A549 (cell line): ENCODE results near the gene SLC9C2. TPM values are rescaled to one million over a fixed set of nuclear protein-coding genes. Genes with fewer than 3 reads are reported as not detected.
A peak's percentile ranks its signal among the peaks of the same experiment; 100 is the strongest.

Experiments
- ATAC-seq, 2 experiments: fragments of 200-7000 bp in 1 of 2; fragments of >200 bp in 1 of 2; cut with Nextera tagmentation in 1 of 2; cut with Tn5 transposase in 1 of 2; 3 replicates each; pipeline versions ENCODE4 v1.8.0 to v1.9.1; 2018 to 2020; ENCODE audit warnings: mild to moderate bottlenecking in 1 of 2, moderate library complexity in 1 of 2
- CTCF ChIA-PET: fragments of 300-600 bp; sonication (Branson Sonifier 250); formaldehyde crosslinking; extraction: SDS; loops from one replicate; lab custom pipeline; 2021; ENCODE audit warnings: antibody characterized with exemption, inconsistent platforms; lab: Yijun Ruan, JAX
- POLR2A ChIA-PET: fragments of 350-600 bp; formaldehyde crosslinking; extraction: SDS; loops from one replicate; lab custom pipeline; 2021; ENCODE audit warnings: antibody characterized with exemption, inconsistent platforms; lab: Yijun Ruan, JAX
- DNase-seq, 2 experiments: peaks; one replicate each; pipeline versions ENCODE4 v3.0.0 to v3.0.0-alpha.2; 2011 to 2016; ENCODE audit warnings: low read depth in 1 of 2, low spot score in 1 of 2
- FAIRE-seq: peaks from 2 replicates; lab custom pipeline; 2011; peaks lifted over from hg19 to GRCh38; lab: Jason Lieb, UNC
- H3K27ac ChIP-seq, 2 experiments: fragments of >200 bp; sonication (Bioruptor Twin); formaldehyde crosslinking; 3 replicates each; pipeline ENCODE4 v1.5.1; 2016 to 2017
- H3K4me1 ChIP-seq: fragments of >200 bp; sonication (Bioruptor Twin); formaldehyde crosslinking; 3 replicates; pipeline ENCODE4 v1.6.1; 2016
- H3K4me2 ChIP-seq: fragments of >200 bp; sonication (Bioruptor Twin); formaldehyde crosslinking; 3 replicates; pipeline ENCODE4 v1.6.1; 2016
- H3K4me3 ChIP-seq: fragments of >200 bp; sonication (Bioruptor Twin); formaldehyde crosslinking; 3 replicates; pipeline ENCODE4 v1.5.1; 2016
- H3K9me3 ChIP-seq: fragments of >200 bp; sonication (Bioruptor Twin); formaldehyde crosslinking; 3 replicates; pipeline ENCODE4 v1.6.1; 2016
- BHLHE40 ChIP-seq: IDR thresholded peaks from 2 replicates; pipeline ENCODE4 v1.6.1; 2012; ENCODE audit warnings: low read depth, low read length, inconsistent platforms
- CBX2 ChIP-seq: fragments of 200-600 bp; sonication (generic); IDR thresholded peaks from 2 replicates; pipeline ENCODE4 v1.6.1; 2016; ENCODE audit warnings: low read depth, mild to moderate bottlenecking, borderline replicate concordance
- CBX8 ChIP-seq: fragments of 200-600 bp; sonication (generic); IDR thresholded peaks from 2 replicates; pipeline ENCODE4 v1.6.1; 2016
- CEBPB ChIP-seq, 2 experiments: fragments of >200 bp in 1 of 2; sonication (Bioruptor Twin) in 1 of 2; formaldehyde crosslinking in 1 of 2; IDR thresholded peaks; 2 replicates each; pipeline ENCODE4 v1.6.1; 2012 to 2016
- CHD4 ChIP-seq: fragments of 200-600 bp; sonication (generic); IDR thresholded peaks from 2 replicates; pipeline ENCODE4 v1.6.1; 2016; ENCODE audit warnings: antibody characterized with exemption, mild to moderate bottlenecking, borderline replicate concordance
- EHF ChIP-seq: fragments of 250-450 bp; sonication (Bioruptor Pico); IDR thresholded peaks from 2 replicates; pipeline ENCODE4 v1.5.0; 2020; ENCODE audit warnings: mild to moderate bottlenecking
- ESRRA ChIP-seq: fragments of 150-350 bp; IDR thresholded peaks from 2 replicates; pipeline ENCODE4 v1.6.1; 2014; ENCODE audit warnings: mild to moderate bottlenecking, low read length, borderline replicate concordance
- FOSL2 ChIP-seq, 2 experiments: fragments of 450-650 bp in 1 of 2; fragments of >200 bp in 1 of 2; sonication (Bioruptor Twin) in 1 of 2; formaldehyde crosslinking; IDR thresholded peaks; 2 replicates each; pipeline versions ENCODE4 v1.5.0 to v1.6.1; 2016 to 2020; ENCODE audit warnings: mild to moderate bottlenecking in 1 of 2, moderate library complexity in 1 of 2
- HOXA7 ChIP-seq: fragments of 250-450 bp; sonication (Bioruptor Pico); IDR thresholded peaks from 2 replicates; pipeline ENCODE4 v1.5.0; 2020; ENCODE audit warnings: mild to moderate bottlenecking, moderate library complexity
- JUNB ChIP-seq: fragments of >200 bp; sonication (Bioruptor Twin); formaldehyde crosslinking; IDR thresholded peaks from 2 replicates; pipeline ENCODE4 v1.6.1; 2016
- KDM1A ChIP-seq: fragments of 200-600 bp; sonication (generic); IDR thresholded peaks from 2 replicates; pipeline ENCODE4 v1.6.1; 2016; ENCODE audit warnings: low read depth, mild to moderate bottlenecking
- KDM5A ChIP-seq: fragments of 200-600 bp; sonication (generic); IDR thresholded peaks from 2 replicates; pipeline ENCODE4 v1.6.1; 2016; ENCODE audit warnings: antibody characterized with exemption, mild to moderate bottlenecking
- MAFK ChIP-seq: fragments of 450-650 bp; IDR thresholded peaks from 2 replicates; pipeline ENCODE4 v1.6.1; 2014; ENCODE audit not compliant: partially characterized antibody
- MAZ ChIP-seq: fragments of 150-350 bp; IDR thresholded peaks from 2 replicates; pipeline ENCODE4 v1.6.1; 2014; ENCODE audit warnings: antibody characterized with exemption, low read depth, low read length, borderline replicate concordance
- POLR2A ChIP-seq: IDR thresholded peaks from 2 replicates; pipeline ENCODE4 v1.6.1; 2012; ENCODE audit warnings: mild to moderate bottlenecking, low read length
- RFX5 ChIP-seq: fragments of 450-650 bp; IDR thresholded peaks from 2 replicates; pipeline ENCODE4 v1.7.1; 2014; ENCODE audit warnings: antibody characterized with exemption, mild to moderate bottlenecking, moderate library complexity
- SMC3 ChIP-seq: fragments of >200 bp; sonication (Bioruptor Twin); formaldehyde crosslinking; IDR thresholded peaks from 3 replicates; pipeline ENCODE4 v1.6.1; 2018; ENCODE audit warnings: inconsistent platforms
- TFCP2L1 ChIP-seq: fragments of 250-450 bp; sonication (Bioruptor Pico); IDR thresholded peaks from 2 replicates; pipeline ENCODE4 v1.5.0; 2021; ENCODE audit warnings: mild to moderate bottlenecking
- ZC3H11A ChIP-seq: fragments of 450-650 bp; IDR thresholded peaks from 2 replicates; pipeline ENCODE4 v1.6.1; 2014; ENCODE audit warnings: antibody characterized with exemption, mild to moderate bottlenecking
- ZFP36 ChIP-seq: fragments of 450-650 bp; IDR thresholded peaks from 2 replicates; pipeline ENCODE4 v1.6.1; 2014; ENCODE audit warnings: borderline replicate concordance; ENCODE audit not compliant: partially characterized antibody
- ZSCAN20 ChIP-seq: fragments of 250-450 bp; sonication (Bioruptor Pico); IDR thresholded peaks from 2 replicates; pipeline ENCODE4 v1.8.0; 2022; ENCODE audit warnings: mild to moderate bottlenecking, moderate library complexity
- WGBS: methylation state at CpG from one replicate; pipeline ENCODE4 v1.1.6; 2017; ENCODE audit errors: missing lambda C conversion rate; 5-methylcytosine and 5-hydroxymethylcytosine counted together
- polyA plus RNA-seq, 4 experiments: library from polyadenylated mRNA; depleted of rRNA in 3 of 4; stranded (reverse); fragments of >200 nt; fragmentation: RNase III in 1 of 4; extraction: RNeasy Plus Mini Kit Qiagen cat#74134 plus additional on column Dnase treatment in 1 of 4; gene quantifications; 2 replicates in 3 of 4; 3 replicates in 1 of 4; pipeline ENCODE4 v1.2.3, GENCODE V29; 2011 to 2017
- TF ChIP-seq, protein P1 (sequence below): fragments of 450-650 bp; IDR thresholded peaks from 2 replicates; pipeline ENCODE4 v1.6.1; 2014; ENCODE audit warnings: antibody characterized with exemption
- TF ChIP-seq, protein P2 (sequence below): fragments of 250-450 bp; sonication (Bioruptor Pico); IDR thresholded peaks from 2 replicates; pipeline ENCODE4 v1.5.0; 2020; ENCODE audit warnings: low read depth, mild to moderate bottlenecking, moderate library complexity
- TF ChIP-seq, protein P3 (sequence below): fragments of 250-450 bp; sonication (Bioruptor Pico); IDR thresholded peaks from 2 replicates; pipeline ENCODE4 v1.5.0; 2021; ENCODE audit warnings: mild to moderate bottlenecking, moderate library complexity, borderline replicate concordance
- TF ChIP-seq, protein P4 (sequence below): fragments of >200 bp; sonication (Bioruptor Twin); formaldehyde crosslinking; IDR thresholded peaks from 3 replicates; pipeline ENCODE4 v1.5.1; 2016
- TF ChIP-seq, protein P5 (sequence below): IDR thresholded peaks from 2 replicates; pipeline ENCODE4 v1.6.1; 2012; ENCODE audit warnings: low read depth, borderline replicate concordance

Gene SLC9C2
- polyA plus RNA-seq, 2 of the 4 experiments (the other 2 are of a cell fraction), result not detected

DNA sequence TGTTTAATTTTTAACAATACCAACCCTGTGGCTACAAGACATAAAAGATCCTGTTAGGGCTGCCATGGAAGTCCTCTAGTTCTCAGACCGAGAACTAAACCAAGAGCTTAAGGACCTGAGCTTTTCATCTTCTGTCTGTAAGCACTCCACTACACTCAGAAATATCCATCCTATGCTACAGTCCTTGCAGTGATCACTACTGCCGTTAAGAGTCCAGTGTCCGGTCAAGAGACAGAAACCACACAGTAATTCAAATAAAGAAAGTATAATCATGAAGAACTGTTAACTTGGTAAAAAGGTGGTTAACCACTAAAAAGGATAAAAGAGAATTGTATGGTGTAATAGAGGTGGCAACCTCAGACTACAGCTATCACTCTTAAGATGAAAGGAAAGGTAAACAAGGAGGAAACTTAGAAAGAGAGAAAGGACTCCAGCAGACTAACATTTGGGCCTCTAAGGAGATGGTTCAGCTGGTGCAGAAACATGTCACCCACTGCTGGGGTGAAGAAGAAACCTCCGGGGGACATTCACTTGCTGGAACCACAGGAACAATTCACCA is 147.8 kb downstream of the SLC9C2 start:
- DNase-seq (no peak), FAIRE-seq (no peak), ATAC-seq (no peak)
- Histone ChIP-seq H3K27ac (no peak overlapping the region), H3K9me3 (no peaks in the 10 kb centered on the region), H3K4me1 (peaks cover 6% of the 10 kb centered on the region; the same call in 1 of the 3 replicates), H3K4me3 (no peak overlapping the region), H3K4me2 (no peak overlapping the region)
- ChIA-PET POLR2A (no interaction called here), CTCF (no interaction called here)
- WGBS, result 92% methylated on average over 4 of the region's 4 CpGs
- TF ChIP-seq CBX8 (no peak), RFX5 (no peak), POLR2A (no peak), EHF (no peak), CEBPB (IDR thresholded peaks at IDR 0.05) (no peak), ESRRA (no peak), MAFK (no peak), KDM5A (no peak), CBX2 (no peak), HOXA7 (CRISPR knock-in tag) (no peak)
- TF ChIP-seq, protein P1, sequence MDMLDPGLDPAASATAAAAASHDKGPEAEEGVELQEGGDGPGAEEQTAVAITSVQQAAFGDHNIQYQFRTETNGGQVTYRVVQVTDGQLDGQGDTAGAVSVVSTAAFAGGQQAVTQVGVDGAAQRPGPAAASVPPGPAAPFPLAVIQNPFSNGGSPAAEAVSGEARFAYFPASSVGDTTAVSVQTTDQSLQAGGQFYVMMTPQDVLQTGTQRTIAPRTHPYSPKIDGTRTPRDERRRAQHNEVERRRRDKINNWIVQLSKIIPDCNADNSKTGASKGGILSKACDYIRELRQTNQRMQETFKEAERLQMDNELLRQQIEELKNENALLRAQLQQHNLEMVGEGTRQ, result no peak
- TF ChIP-seq, protein P2, sequence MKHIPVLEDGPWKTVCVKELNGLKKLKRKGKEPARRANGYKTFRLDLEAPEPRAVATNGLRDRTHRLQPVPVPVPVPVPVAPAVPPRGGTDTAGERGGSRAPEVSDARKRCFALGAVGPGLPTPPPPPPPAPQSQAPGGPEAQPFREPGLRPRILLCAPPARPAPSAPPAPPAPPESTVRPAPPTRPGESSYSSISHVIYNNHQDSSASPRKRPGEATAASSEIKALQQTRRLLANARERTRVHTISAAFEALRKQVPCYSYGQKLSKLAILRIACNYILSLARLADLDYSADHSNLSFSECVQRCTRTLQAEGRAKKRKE (CRISPR knock-in tag), result no peak
- TF ChIP-seq, all 56 proteins: peak for 0

DNA sequence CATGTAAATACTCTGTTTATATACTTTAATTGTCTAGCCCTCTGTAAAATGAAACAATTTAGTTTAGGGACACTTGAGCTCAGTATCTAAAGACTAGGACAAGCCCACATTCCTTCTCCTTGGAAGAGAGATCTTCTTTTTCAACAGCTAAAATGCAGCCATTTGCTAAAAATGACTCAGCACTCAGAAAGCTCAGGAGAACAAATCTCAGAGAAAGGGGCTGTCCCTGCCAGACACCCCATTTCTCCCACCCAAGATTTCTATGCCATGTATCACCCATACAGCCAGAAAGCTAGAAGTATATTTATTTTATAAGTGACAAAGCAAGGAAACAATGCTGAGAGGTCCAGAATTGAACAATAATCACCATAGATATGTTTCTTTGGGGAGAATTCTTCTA is 148.9 kb downstream of the SLC9C2 start:
- CTCF ChIA-PET, result interaction anchor here (2.3 kb wide), 1 partner anchor 23 kb away, joined by 8 read pairs; no protein-coding TSS in a partner anchor
- no peaks in the 10 kb centered on the region for H3K9me3 ChIP-seq
- H3K27ac ChIP-seq, result peak overlapping the region in 1 of 2 experiments; percentile 51; a peak in 2 of 6 replicates
- TF ChIP-seq POLR2A, result no peak
- no peak for TF ChIP-seq JUNB
- TF ChIP-seq ZC3H11A, result no peak
- TF ChIP-seq SMC3, result no peak
- TF ChIP-seq ZFP36, result no peak
- TF ChIP-seq EHF, result no peak
- TF ChIP-seq ZSCAN20, result no peak
- no peak for TF ChIP-seq TFCP2L1
- TF ChIP-seq BHLHE40, result no peak
- no peak for TF ChIP-seq MAZ
- no peak for TF ChIP-seq MAFK
- no peak for TF ChIP-seq CBX8
- TF ChIP-seq CHD4, result no peak
- no peak for TF ChIP-seq KDM1A
- TF ChIP-seq, protein P3, sequence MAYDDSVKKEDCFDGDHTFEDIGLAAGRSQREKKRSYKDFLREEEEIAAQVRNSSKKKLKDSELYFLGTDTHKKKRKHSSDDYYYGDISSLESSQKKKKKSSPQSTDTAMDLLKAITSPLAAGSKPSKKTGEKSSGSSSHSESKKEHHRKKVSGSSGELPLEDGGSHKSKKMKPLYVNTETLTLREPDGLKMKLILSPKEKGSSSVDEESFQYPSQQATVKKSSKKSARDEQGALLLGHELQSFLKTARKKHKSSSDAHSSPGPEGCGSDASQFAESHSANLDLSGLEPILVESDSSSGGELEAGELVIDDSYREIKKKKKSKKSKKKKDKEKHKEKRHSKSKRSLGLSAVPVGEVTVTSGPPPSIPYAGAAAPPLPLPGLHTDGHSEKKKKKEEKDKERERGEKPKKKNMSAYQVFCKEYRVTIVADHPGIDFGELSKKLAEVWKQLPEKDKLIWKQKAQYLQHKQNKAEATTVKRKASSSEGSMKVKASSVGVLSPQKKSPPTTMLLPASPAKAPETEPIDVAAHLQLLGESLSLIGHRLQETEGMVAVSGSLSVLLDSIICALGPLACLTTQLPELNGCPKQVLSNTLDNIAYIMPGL (CRISPR knock-in tag), result no peak
- TF ChIP-seq, protein P4, sequence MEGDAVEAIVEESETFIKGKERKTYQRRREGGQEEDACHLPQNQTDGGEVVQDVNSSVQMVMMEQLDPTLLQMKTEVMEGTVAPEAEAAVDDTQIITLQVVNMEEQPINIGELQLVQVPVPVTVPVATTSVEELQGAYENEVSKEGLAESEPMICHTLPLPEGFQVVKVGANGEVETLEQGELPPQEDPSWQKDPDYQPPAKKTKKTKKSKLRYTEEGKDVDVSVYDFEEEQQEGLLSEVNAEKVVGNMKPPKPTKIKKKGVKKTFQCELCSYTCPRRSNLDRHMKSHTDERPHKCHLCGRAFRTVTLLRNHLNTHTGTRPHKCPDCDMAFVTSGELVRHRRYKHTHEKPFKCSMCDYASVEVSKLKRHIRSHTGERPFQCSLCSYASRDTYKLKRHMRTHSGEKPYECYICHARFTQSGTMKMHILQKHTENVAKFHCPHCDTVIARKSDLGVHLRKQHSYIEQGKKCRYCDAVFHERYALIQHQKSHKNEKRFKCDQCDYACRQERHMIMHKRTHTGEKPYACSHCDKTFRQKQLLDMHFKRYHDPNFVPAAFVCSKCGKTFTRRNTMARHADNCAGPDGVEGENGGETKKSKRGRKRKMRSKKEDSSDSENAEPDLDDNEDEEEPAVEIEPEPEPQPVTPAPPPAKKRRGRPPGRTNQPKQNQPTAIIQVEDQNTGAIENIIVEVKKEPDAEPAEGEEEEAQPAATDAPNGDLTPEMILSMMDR, result no peak
- TF ChIP-seq, protein P5, sequence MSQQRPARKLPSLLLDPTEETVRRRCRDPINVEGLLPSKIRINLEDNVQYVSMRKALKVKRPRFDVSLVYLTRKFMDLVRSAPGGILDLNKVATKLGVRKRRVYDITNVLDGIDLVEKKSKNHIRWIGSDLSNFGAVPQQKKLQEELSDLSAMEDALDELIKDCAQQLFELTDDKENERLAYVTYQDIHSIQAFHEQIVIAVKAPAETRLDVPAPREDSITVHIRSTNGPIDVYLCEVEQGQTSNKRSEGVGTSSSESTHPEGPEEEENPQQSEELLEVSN, result no peak
- TF ChIP-seq FOSL2 (IDR thresholded peaks at IDR 0.05), result no peak
- no peak for TF ChIP-seq FOSL2 (CRISPR knock-in tag; IDR thresholded peaks at IDR 0.05)
- no peak overlapping the region for H3K4me3 ChIP-seq
- no peak overlapping the region for H3K4me2 ChIP-seq
- H3K4me1 ChIP-seq, result peaks cover 6% of the 10 kb centered on the region; the same call in 1 of the 3 replicates
- DNase-seq (no peak), FAIRE-seq (no peak), ATAC-seq (no peak)
- POLR2A ChIA-PET, result interaction anchor here (0.6 kb wide), 2 partner anchors 25 to 337 kb away, joined by 3 to 6 read pairs; no protein-coding TSS in a partner anchor
